Cardiac fibroblast (primary cell): ENCODE results near the gene ILRUN.
"Not testable (repeated sequence)": the region's sequence is repeated elsewhere in the genome, so short reads cannot be mapped to it uniquely, and the experiment has no call there.

Source experiments
- DNase-seq, 2 donors: peaks; one replicate each; pipeline versions ENCODE4 v3.0.0 to v3.0.0-alpha.2; 2010; ENCODE audit warnings: low read depth in 2 of 2
- H3K4me3 ChIP-seq, 2 donors: replicated peaks in 1 of 2; 1 replicate in 1 of 2; 2 replicates in 1 of 2; pipeline ENCODE4 v1.5.1; 2011; ENCODE audit warnings: low read depth in 2 of 2, low read length in 2 of 2, mild to moderate bottlenecking in 2 of 2, moderate library complexity in 1 of 2
- CTCF ChIP-seq: IDR thresholded peaks from one replicate; pipeline ENCODE4 v1.5.1; 2011; ENCODE audit warnings: low read depth, mild to moderate bottlenecking, low read length, inconsistent platforms

Gene ILRUN

GRCh38 chr6:34717466-34717865, 20.9 kb upstream of the ILRUN start:
- TF ChIP-seq CTCF, result no peak
- peak in 1 of 2 donors; percentile 19 for DNase-seq

GRCh38 chr6:34714663-34715062, 18.1 kb upstream of the ILRUN start:
- TF ChIP-seq CTCF, result no peak
- DNase-seq, result peak in 1 of 2 donors; percentile 24
- no peak overlapping the region for H3K4me3 ChIP-seq

More at GRCh38 chr6:34717466-34717865, 20.9 kb upstream of the ILRUN start:
- H3K4me3 ChIP-seq, result no peak overlapping the region

- H3K4me3 ChIP-seq, DNase-seq: not testable (repeated sequence)
These were observed 16.3 kb upstream of the ILRUN start for GRCh38 chr6:34712881-34713280.

- H3K4me3 ChIP-seq, result no peak overlapping the region
- no peak for TF ChIP-seq CTCF
- peak; percentile 37 to 95 for DNase-seq
These were observed 12.8 kb upstream of the ILRUN start for GRCh38 chr6:34709386-34709785.

DNA sequence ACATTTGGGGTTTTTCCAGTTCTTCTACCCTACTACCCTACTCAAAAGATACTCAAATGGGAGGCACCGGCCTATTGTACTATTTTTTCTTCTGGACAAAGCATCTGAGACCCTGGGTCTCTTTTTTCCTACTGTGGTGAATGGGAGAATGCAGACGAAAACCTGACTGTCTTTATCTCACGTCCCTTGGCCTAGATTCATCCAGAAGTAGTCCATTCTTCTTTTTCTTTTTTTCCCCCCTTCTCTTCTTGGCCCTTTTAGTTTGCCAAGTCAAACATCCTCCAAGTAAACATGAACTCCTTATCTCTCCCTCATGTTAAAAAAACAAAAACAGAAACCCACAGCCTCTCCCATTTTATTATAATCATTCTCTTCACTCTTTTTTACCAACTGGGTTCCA, 8.7 kb upstream of the ILRUN start:
- no peak overlapping the region for H3K4me3 ChIP-seq
- DNase-seq, result peak in 1 of 2 donors; percentile 63
- no peak for TF ChIP-seq CTCF

- no peak for DNase-seq
- H3K4me3 ChIP-seq, result no peak overlapping the region
- no peak for TF ChIP-seq CTCF
These were observed 4.6 kb upstream of the ILRUN start for GRCh38 chr6:34701199-34701598.

DNA sequence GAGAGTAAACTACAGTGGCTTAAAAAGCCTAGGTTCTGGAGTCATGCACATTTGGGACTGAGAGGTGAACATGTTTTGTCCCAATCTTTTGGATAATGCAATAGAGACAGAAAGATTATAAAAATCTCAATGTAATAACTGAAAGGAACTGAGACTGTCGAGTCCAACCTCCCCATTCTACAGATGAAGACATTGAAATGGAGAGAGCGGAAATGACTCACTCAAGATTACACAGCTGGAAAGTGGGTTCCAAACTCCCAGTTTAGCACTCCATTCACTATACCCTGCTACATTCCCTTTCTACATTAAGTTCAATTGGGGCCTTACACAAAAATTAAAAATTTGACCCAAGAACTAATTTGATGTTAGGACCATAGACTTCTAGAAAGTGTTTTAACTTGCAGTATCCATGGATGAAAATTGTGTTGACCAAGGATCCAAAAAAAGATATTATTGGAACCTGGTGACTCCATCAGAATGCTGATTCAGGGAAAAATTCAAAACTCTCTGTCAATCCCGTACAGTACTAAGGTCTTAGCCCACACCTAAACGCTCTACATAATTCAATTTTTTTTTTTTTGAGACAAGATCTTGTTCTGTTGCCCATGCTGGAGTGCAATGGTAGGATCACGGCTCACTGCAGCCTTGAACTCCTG, 1.5 kb upstream of the ILRUN start:
- no peak for TF ChIP-seq CTCF
- H3K4me3 ChIP-seq, result no peak overlapping the region
- DNase-seq, result no peak
